Activated CD4-positive, CD25-positive, alpha-beta regulatory T cell treated with anti-CD3 and anti-CD28 coated beads, Interleukin-2, amount 50 U/mL, for 24 hours (primary cell): ENCODE results near the gene TK1.
"Not testable (repeated sequence)": the region's sequence is repeated elsewhere in the genome, so short reads cannot be mapped to it uniquely, and the experiment has no call there.

ENCODE experiments used
- ATAC-seq, 2 donors: fragments of 150-1000 bp; cut with Tn5 transposase; one replicate each; pipeline ENCODE4 v1.10.0; 2021; ENCODE audit warnings: mild to moderate bottlenecking in 1 of 2, moderate library complexity in 1 of 2

The TK1 gene

GRCh38 chr17:78186692-78187595 lies at the start of gene TK1, which contains the start of gene AFMID:
TK1 (minus strand) TSS chr17:78187052; CDS start chr17:78186994, 58 bp downstream.
AFMID (plus strand) TSS chr17:78187362; CDS start chr17:78187371, 9 bp downstream.
- ATAC-seq = peak; percentile 94 to 96

- no peak for ATAC-seq
Measured at GRCh38 chr17:78235885-78236284, 49.0 kb upstream of the TK1 start.

GRCh38 chr17:78235022-78235421 lies 48.2 kb upstream of the TK1 start:
- not testable (repeated sequence) for ATAC-seq

- ATAC-seq = no peak
Measured at GRCh38 chr17:78234261-78234865, 47.5 kb upstream of the TK1 start.

- no peak for ATAC-seq
Measured at GRCh38 chr17:78233678-78234077, 46.8 kb upstream of the TK1 start.

GRCh38 chr17:78232859-78233173 lies 46.0 kb upstream of the TK1 start:
- no peak for ATAC-seq

GRCh38 chr17:78231991-78232858 lies 45.4 kb upstream of the TK1 start:
- ATAC-seq = peak in 1 of 2 donors; percentile 51

- ATAC-seq = no peak
Measured at GRCh38 chr17:78230996-78231935, 44.4 kb upstream of the TK1 start, which contains the start of gene TMEM235. TMEM235 (plus strand) TSS chr17:78231631; CDS start chr17:78232024, 393 bp downstream.

GRCh38 chr17:78230252-78230962 lies 43.6 kb upstream of the TK1 start:
- ATAC-seq = no peak

- no peak for ATAC-seq
Measured at GRCh38 chr17:78228176-78228575, 41.3 kb upstream of the TK1 start.

GRCh38 chr17:78227455-78227916 lies 40.6 kb upstream of the TK1 start:
- ATAC-seq = no peak

- ATAC-seq = peak in 1 of 2 donors; percentile 17
Measured at GRCh38 chr17:78226759-78227454, 40.1 kb upstream of the TK1 start.

- no peak for ATAC-seq
Measured at GRCh38 chr17:78226055-78226758, 39.4 kb upstream of the TK1 start.

- no peak for ATAC-seq
Measured at GRCh38 chr17:78225088-78225865, 38.4 kb upstream of the TK1 start.

- no peak for ATAC-seq
Measured at GRCh38 chr17:78224231-78225087, 37.6 kb upstream of the TK1 start.

GRCh38 chr17:78223765-78224164 lies 36.9 kb upstream of the TK1 start:
- ATAC-seq = no peak

- ATAC-seq = no peak
Measured at GRCh38 chr17:78223061-78223460, 36.2 kb upstream of the TK1 start.
